ENCODE data around the gene VPS13D.
A peak's percentile ranks its signal among the peaks of the same experiment; 100 is the strongest.

VPS13D gene, protein sequence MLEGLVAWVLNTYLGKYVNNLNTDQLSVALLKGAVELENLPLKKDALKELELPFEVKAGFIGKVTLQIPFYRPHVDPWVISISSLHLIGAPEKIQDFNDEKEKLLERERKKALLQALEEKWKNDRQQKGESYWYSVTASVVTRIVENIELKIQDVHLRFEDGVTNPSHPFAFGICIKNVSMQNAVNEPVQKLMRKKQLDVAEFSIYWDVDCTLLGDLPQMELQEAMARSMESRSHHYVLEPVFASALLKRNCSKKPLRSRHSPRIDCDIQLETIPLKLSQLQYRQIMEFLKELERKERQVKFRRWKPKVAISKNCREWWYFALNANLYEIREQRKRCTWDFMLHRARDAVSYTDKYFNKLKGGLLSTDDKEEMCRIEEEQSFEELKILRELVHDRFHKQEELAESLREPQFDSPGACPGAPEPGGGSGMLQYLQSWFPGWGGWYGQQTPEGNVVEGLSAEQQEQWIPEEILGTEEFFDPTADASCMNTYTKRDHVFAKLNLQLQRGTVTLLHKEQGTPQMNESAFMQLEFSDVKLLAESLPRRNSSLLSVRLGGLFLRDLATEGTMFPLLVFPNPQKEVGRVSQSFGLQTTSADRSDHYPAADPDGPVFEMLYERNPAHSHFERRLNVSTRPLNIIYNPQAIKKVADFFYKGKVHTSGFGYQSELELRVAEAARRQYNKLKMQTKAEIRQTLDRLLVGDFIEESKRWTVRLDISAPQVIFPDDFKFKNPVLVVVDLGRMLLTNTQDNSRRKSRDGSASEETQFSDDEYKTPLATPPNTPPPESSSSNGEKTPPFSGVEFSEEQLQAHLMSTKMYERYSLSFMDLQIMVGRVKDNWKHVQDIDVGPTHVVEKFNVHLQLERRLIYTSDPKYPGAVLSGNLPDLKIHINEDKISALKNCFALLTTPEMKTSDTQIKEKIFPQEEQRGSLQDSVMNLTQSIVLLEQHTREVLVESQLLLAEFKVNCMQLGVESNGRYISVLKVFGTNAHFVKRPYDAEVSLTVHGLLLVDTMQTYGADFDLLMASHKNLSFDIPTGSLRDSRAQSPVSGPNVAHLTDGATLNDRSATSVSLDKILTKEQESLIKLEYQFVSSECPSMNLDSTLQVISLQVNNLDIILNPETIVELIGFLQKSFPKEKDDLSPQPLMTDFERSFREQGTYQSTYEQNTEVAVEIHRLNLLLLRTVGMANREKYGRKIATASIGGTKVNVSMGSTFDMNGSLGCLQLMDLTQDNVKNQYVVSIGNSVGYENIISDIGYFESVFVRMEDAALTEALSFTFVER (N-terminal part only)

DNA sequence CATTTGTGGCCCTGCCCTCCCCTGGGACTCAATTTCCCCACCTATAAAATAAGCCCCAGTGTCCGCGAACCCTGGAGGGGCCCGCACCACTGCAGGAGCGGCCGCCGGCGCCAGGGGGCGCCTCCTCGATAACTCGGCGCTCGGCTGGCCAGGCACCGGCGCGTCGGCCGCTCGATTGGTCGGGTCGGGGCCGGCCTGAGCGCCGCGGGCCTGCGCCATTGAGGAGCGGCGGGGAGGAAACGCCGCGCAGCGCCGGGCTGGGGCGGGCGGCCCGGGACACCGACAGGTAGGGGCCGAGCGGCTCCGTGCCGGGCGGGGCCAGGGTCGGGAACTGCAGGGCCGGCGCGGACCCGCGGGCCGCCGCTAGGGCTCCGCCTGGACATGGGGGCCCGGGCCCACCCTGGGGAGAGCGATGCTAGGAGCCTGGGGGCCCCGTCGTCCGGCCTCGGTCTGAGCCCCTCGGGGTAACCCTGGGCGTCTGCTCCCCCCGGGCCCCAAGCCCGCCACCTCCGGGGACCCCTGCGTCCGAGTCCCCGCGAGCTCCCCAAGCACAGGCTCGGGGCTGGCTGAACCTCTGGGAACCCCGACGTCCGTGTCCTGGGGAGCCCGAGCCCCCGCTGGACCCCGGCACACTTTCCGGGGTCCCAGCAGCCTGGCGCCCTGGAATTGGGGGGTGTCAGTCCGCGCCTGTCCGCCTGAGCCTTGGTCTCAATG, at the start of gene VPS13D:
TSS of gene VPS13D (plus strand) at position 196 of the 714 bp plus-strand sequence. CDS start 4,237 bp downstream, outside the sequence.
- DNase-seq: peak; percentile 85

- peak; percentile 77 for DNase-seq
These were observed 49.5 kb upstream of the VPS13D start for GRCh38 chr1:12180315-12180714.

DNA sequence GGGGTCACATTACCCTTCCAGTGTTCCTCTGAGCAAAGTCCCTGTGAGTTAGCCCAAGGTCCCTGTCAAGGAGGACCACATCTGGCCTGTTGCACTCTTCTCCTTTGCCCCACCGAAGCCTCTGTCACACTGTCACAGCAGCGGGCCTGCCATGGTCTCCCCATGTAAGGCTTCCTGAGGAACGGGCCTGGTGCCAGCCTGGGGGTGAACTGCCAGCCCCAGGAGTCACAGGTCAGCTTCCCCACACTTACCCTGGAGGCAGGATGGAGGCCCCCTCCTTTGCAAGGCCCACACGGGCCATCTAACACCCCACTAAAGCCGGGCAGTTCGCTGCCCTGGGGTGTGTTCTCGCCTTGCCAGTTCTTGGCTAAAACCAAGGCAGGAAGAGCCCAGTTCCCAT, 48.9 kb upstream of the VPS13D start:
- no peak for DNase-seq

DNA sequence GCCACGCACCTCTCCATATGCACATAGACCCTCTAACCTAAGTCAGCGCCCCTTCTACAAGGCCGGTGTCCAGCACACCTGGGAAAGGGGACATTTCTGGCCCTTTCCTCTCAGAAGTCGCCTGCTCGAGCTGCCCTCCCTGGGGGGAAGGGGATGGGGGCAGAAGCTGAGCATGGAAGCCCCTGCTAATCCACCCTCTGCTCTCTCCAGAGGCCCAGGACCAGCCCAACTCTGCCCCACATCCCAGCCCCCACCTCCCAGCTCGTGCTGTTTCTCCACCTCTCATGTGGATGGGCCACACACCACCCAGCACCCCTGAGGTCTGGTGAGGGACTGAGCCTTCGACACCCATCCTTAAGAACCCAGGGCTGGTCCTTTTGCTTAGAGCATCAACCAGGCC, 48.3 kb upstream of the VPS13D start:
- no peak for DNase-seq

DNA sequence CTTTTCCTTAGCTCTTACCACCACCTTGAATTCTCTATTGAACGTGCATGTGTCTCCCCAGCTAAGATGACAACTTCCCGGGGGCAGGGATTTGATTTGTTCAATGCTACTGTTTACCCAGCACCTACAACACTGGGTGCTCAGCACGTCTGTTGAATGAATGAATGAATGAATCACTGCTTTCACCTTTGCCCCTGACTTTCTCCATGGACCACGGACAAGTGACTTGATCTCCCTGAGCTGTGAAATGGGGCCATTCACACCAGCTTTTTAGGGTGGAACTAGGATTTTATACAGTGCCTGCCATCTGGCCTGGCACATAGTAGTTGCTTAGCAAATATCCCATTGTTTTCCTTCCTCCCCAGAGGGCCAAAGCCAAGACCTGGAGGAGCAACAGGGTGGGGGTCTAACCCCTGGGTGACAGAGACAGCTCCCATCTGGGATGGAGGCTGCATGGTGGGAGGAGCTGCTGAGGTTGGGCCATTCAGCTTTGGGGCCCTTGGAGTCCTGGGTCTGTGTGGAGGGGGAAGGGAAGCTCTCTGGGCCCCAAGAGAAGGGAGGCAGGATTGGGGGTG, 47.3 kb upstream of the VPS13D start:
- DNase-seq: no peak

DNA sequence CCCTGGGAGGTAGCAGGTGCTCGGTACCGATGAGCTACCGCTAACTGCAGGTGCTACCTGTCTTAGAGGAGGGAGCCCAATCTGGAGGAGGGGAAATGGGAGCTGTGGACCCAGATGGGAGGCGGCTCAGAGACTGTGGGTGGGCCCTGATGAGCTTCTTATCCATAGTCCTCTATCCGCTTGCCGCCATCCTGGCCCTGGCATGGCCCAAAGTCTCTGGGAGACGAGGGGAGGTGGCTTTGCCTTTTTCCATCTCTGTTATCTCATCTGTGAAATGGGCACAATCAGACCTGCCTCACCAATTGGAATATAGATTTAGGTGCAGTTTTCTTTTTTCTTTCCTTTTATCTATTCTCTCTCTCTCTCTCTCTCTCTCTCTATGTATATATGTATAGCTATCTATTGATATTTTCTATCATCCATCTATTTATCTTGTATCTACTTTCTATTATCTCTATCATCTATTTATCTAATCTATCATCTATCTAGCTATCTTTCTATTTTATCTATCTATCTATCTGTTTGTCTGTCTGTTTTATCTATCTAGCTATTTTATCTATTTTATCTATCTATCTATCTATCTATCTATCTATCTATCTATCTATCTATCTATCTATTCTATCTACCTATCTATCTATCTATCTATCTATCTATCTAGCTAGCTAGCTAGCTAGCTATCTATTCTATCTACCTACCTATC, 46.6 kb upstream of the VPS13D start:
- no peak for DNase-seq

GRCh38 chr1:12184008-12184681, 45.7 kb upstream of the VPS13D start:
- peak; percentile 84 for DNase-seq

- DNase-seq: no peak
These were observed 44.6 kb upstream of the VPS13D start for GRCh38 chr1:12185036-12185917.

GRCh38 chr1:12185918-12186678, 43.7 kb upstream of the VPS13D start:
- no peak for DNase-seq

DNA sequence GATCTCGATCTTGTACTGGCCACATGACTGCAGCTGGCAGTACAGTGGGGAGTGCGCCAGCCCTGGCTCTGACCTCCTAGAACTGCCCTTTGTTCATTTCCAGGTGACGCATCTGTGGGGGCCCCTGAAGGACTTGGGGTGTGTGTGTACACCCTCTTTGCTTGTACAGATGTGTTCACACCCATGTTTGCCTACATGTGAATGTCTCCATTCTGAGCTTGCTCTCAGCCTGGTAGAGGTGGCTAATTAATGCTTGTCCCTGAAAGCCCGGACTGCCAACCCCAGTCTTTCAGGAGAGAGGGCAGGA, 43.2 kb upstream of the VPS13D start:
- DNase-seq: no peak

DNA sequence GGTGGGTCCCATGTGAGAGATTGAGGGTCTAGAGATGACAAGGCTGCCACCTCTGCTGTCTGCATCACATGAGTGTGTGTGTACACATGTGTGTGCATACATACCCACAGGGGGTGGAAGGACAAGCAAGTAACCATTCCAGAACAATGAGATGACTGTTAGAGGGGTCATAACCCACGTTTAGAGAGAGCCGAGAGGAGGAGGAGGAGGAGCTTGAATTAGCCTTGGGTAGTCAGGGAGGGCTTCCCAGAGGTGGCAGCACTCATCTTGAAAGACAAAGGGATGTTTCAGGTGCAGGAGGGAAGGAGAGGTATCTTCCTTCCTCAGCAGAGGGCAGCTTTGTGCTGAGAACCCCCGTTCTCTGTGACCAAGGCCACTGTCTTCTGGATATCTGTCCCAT, 41.7 kb upstream of the VPS13D start:
- DNase-seq: no peak

GRCh38 chr1:12188657-12189327, 41.0 kb upstream of the VPS13D start:
- DNase-seq: no peak

DNA sequence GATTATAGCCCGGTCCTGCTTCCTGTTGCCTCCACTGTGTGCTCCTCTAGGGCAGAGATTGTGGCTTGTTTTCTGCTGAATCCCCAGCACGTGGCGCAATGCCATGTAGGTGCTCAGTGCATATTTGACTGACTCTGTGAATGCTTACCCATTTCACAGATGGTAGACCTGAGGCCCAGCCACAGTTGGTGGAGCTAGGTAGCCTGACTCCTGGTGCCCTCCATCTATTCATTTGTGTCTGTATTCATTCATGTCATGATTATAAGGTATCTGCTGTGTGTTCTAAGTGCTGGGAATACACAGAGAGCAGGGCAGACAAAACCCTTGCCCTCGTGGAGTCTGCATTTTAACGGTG, 40.5 kb upstream of the VPS13D start:
- no peak for DNase-seq

DNA sequence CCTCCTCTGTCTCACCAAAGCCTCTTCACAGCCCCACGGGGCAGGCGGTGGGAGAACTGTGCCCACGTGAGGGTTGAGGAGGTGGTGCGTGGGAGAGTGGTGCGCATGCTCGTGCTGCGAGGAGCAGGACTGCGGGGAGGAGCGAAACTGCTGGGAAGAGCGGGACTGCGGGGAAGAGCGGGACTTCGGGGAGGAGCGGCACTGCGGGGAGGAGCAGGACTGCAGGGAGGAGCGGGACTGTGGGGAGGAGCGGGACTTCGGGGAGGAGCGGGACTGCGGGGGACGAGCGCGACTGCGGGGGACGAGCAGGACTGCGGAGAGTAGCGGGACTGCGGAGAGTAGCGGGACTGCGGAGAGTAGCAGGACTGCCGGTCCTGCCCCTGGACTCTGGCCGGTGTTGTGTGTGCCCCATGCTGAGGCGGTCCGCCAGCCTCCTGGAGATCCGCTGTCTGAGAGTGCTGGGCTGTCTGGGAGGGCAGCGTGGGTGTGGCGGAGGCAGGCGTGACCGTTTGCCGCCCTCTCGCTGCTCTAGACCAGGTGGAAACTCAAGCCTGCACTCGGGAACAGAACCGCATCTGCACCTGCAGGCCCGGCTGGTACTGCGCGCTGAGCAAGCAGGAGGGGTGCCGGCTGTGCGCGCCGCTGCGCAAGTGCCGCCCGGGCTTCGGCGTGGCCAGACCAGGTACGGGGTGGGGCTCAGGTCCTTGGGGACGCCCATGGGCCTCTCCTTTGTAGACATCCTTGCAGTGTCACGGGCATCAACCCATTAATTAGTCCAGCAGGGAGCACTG, 38.4 kb upstream of the VPS13D start:
- no peak for DNase-seq

GRCh38 chr1:12194666-12195216, 35.1 kb upstream of the VPS13D start:
- no peak for DNase-seq

- DNase-seq: no peak
These were observed 34.4 kb upstream of the VPS13D start for GRCh38 chr1:12195416-12195815.

Data from femur (tissue), 1 donor.